ENCODE measurements around the gene HIC1.

Gene HIC1

DNA sequence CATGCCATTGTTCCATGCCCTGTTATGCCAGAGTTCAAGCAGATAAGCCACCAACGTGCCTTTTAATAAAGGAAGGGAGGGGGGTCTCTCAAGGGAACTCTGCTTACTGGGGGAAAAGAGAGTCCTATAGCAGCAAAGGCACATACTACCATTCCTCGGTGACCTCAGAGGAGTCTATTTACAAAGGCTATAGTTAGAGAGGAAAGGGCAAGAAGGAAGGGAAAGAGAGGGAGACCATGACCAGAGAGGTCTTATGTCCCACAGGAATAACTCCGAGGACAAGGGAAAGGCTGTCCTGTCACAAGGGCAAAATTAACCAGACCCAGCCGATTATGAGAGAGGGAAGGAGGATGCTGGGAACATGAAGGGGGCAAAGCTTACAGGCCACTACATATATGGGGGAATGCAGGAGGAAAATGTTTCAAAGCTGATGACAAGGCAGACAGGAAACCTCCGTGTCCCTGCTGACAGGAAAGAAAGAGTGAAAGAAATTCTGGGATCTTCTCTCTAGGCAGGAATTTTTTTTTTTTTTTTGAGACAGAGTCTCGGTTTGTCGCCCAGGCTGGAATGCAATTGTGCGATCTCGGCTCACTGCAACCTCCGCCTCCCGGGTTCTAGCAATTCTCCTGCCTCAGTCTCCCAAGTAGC is 51.5 kb downstream of the HIC1 start:
- H3K27ac Mint-ChIP-seq = no peak overlapping the region
- no peaks in the 10 kb centered on the region for H3K27me3 Mint-ChIP-seq
- no peaks in the 10 kb centered on the region for H3K9me3 Mint-ChIP-seq
- H3K36me3 Mint-ChIP-seq = peaks cover 12% of the 10 kb centered on the region
- ATAC-seq = no peak
- H3K4me3 Mint-ChIP-seq = no peak overlapping the region
- H3K4me1 Mint-ChIP-seq = no peaks in the 10 kb centered on the region

DNA sequence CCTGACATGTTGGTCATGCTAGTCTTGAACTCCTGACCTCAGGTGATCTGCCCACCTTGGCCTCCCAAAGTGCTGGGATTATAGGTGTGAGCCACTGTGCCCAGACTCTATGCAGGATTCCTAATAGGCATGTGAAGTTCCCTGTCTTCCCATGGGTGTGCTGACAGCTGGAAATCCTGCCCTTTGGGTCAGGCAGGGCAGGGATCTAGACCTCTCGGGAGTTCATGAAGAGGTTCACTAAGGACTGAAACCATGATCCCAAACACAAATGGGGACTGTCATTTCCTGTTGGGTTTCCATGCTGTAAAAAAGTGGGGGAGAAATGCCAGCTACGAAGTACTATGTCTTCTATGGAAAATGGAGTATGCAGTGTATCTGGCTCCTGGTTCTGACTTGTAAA is 52.1 kb downstream of the HIC1 start:
- Mint-ChIP-seq H3K4me1 (no peaks in the 10 kb centered on the region), H3K36me3 (peaks cover 12% of the 10 kb centered on the region), H3K4me3 (no peak overlapping the region), H3K27ac (no peak overlapping the region), H3K27me3 (no peaks in the 10 kb centered on the region), H3K9me3 (no peaks in the 10 kb centered on the region)
- no peak for ATAC-seq

DNA sequence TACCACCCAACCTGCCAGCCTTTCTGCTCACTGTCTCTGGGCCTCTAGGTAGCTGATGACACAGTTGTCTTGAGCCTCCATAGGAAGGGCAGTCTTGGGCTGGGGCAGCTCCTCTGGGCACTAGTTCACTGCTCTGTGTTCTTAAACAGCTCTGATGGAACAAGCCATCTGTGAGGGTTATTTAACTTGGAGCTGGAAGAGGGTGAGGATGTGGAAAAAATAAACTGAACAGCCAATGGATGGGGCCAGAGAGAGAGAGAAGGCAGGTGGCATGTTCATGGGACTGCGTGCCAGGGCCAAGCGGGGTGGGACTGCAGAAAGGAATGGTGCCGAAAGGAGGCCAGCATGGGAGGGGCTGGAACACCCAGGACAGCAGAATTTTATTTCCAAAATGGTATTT is 52.6 kb downstream of the HIC1 start:
- H3K36me3 Mint-ChIP-seq = peaks cover 11% of the 10 kb centered on the region
- H3K9me3 Mint-ChIP-seq = no peaks in the 10 kb centered on the region
- H3K27ac Mint-ChIP-seq = no peak overlapping the region

DNA sequence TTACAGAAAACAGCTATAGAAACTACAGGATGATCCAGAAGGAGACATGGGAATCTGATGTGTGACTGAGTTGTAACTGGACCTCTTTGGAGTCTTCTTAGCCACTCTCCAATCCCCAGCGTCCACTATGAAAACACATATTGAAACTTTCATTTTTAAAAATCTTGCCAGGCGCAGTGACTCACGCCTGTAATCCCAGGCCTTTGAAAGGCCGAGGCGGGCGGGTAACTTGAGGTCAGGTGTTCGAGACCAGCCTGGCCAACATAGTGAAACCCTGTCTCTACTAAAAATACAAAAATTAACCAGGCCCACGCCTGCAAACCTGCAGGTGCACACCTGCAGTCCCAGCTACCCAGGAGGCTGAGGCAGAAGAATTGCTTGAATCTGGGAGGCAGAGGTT is 53.3 kb downstream of the HIC1 start:
- no peak overlapping the region for H3K4me3 Mint-ChIP-seq
- no peak for ATAC-seq
- H3K36me3 Mint-ChIP-seq = peaks cover 6% of the 10 kb centered on the region
- H3K9me3 Mint-ChIP-seq = no peaks in the 10 kb centered on the region
- no peaks in the 10 kb centered on the region for H3K27me3 Mint-ChIP-seq
- no peaks in the 10 kb centered on the region for H3K4me1 Mint-ChIP-seq
- H3K27ac Mint-ChIP-seq = no peak overlapping the region

More for the DNA sequence above, 52.6 kb downstream of the HIC1 start:
- H3K4me1 Mint-ChIP-seq = no peaks in the 10 kb centered on the region
- no peak overlapping the region for H3K4me3 Mint-ChIP-seq
- no peaks in the 10 kb centered on the region for H3K27me3 Mint-ChIP-seq
- no peak for ATAC-seq

DNA sequence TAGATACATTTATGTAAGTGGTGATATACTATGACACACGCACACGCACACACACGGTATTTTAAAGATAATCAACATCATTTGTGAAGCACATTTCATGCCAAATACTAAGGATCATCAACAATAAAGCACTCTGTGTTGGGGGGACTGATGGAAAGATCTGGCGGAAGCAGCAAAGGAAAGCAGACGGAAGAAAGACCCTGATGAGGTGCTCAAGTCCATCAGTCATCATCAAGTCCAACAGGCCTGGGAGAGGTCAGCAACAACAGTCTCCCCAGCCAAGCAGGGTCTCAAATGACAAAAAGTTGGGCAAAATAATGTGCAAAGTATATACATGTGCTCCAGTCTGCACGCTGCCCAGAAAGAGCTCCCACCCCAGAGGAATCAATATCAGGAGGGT is 55.5 kb downstream of the HIC1 start:
- no peak for ATAC-seq
- peaks cover 6% of the 10 kb centered on the region for H3K36me3 Mint-ChIP-seq
- H3K4me3 Mint-ChIP-seq = no peak overlapping the region
- H3K4me1 Mint-ChIP-seq = no peaks in the 10 kb centered on the region
- no peak overlapping the region for H3K27ac Mint-ChIP-seq
- no peaks in the 10 kb centered on the region for H3K9me3 Mint-ChIP-seq
- no peaks in the 10 kb centered on the region for H3K27me3 Mint-ChIP-seq

DNA sequence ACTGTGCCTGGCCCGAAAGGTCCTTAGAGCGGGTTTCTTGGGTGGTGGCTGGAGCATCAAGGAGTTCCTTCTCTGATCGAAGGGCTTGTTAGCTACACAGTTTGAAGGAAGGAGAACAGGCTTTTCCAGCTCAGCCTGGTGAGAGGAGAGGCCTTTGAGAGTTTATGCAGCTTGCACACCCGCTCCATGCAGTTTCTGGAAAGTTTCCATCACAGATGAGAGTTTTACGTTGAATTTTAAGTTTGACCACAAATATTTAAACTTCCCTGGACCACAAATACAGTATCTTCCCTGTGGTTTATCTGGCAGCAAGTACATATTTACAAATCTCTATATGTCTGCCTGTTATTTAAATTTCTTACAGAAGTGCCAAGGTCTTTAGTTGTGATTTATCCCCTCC is 56.8 kb downstream of the HIC1 start:
- H3K27ac Mint-ChIP-seq = no peak overlapping the region
- H3K9me3 Mint-ChIP-seq = no peaks in the 10 kb centered on the region
- no peaks in the 10 kb centered on the region for H3K4me1 Mint-ChIP-seq
- ATAC-seq = no peak
- H3K36me3 Mint-ChIP-seq = peaks cover 8% of the 10 kb centered on the region
- no peak overlapping the region for H3K4me3 Mint-ChIP-seq
- H3K27me3 Mint-ChIP-seq = no peaks in the 10 kb centered on the region
